H1 (cell line): ENCODE results near the gene IL1A. TPM values are rescaled to one million over a fixed set of nuclear protein-coding genes. Genes with fewer than 3 reads are reported as not detected.

Source experiments
- FOSL1 ChIP-seq: IDR thresholded peaks from 2 replicates; pipeline ENCODE4 v1.6.1; 2011; ENCODE audit warnings: mild to moderate bottlenecking, low read depth, low read length, moderate library complexity; ENCODE audit not compliant: insufficient read depth
- POLR2A ChIP-seq, 2 experiments: IDR thresholded peaks; 1 replicate in 1 of 2; 2 replicates in 1 of 2; pipeline ENCODE4 v1.6.1; 2011; ENCODE audit warnings: low read depth in 2 of 2, low read length in 2 of 2, mild to moderate bottlenecking in 2 of 2; ENCODE audit errors: control extremely low read depth in 1 of 2
- POLR2AphosphoS5 ChIP-seq: IDR thresholded peaks from 2 replicates; pipeline ENCODE4 v1.6.1; 2011; ENCODE audit warnings: low read depth, low read length
- RNF2 ChIP-seq: fragments of 200-900, 300-1000 bp; sonication (generic); IDR thresholded peaks from 2 replicates; pipeline ENCODE4 v1.7.1; 2016; ENCODE audit warnings: borderline replicate concordance, low read depth, mild to moderate bottlenecking, antibody characterized with exemption, low read length; ENCODE audit not compliant: poor library complexity, severe bottlenecking; ENCODE audit errors: missing control alignments
- SP2 ChIP-seq: IDR thresholded peaks from 2 replicates; pipeline ENCODE4 v1.6.1; 2012; ENCODE audit warnings: mild to moderate bottlenecking, low read length, inconsistent platforms
- SRF ChIP-seq: IDR thresholded peaks from 2 replicates; pipeline ENCODE4 v1.6.1; 2011; ENCODE audit warnings: mild to moderate bottlenecking, low read depth, low read length, moderate library complexity
- SUZ12 ChIP-seq: fragments of 200-600 bp; sonication (generic); IDR thresholded peaks from 2 replicates; pipeline ENCODE4 v1.6.1; 2012; ENCODE audit warnings: mild to moderate bottlenecking, inconsistent platforms, low read length, moderate library complexity, mixed read lengths
- TCF12 ChIP-seq: IDR thresholded peaks from 2 replicates; pipeline ENCODE4 v1.6.1; 2011; ENCODE audit warnings: low read depth, mild to moderate bottlenecking, low read length
- ZNF274 ChIP-seq: IDR thresholded peaks from 2 replicates; pipeline ENCODE4 v1.7.0; 2012; ENCODE audit warnings: low read length, borderline replicate concordance; ENCODE audit errors: extremely low read depth
- polyA plus RNA-seq, 7 experiments: library from polyadenylated mRNA; depleted of rRNA in 3 of 7; stranded (reverse) in 5 of 7; unstranded in 2 of 7; fragments of >200 nt in 5 of 7; fragments of 200-250 nt in 2 of 7; gene quantifications; 1 replicate in 5 of 7; 2 replicates in 1 of 7; 4 replicates in 1 of 7; pipeline versions ENCODE4 v1.2.1 to v1.2.3, GENCODE V29; 2011 to 2013; ENCODE audit warnings: missing spikeins in 2 of 7, mixed read lengths in 2 of 7
- total RNA-seq: library from RNA; stranded (reverse); fragmentation: NEBNext Ultra II Directional; extraction: Animal tissue kit (Norgen Biotek cat#: 25700); gene quantifications from 2 replicates; pipeline ENCODE4 v1.2.1, GENCODE V29; 2021
- TF ChIP-seq, protein P1 (sequence below): fragments of 300-600 bp; sonication (generic); IDR thresholded peaks from 2 replicates; pipeline ENCODE4 v1.7.1; 2012; ENCODE audit warnings: low read length, moderate library complexity, mild to moderate bottlenecking, inconsistent platforms; ENCODE audit not compliant: insufficient replicate concordance

The IL1A gene
- total and polyA plus RNA-seq, 2 of the 8 experiments (the other 6 are each of a cell fraction or from before 2014, with no cell fraction given): 0.32 to 0.74 TPM

DNA sequence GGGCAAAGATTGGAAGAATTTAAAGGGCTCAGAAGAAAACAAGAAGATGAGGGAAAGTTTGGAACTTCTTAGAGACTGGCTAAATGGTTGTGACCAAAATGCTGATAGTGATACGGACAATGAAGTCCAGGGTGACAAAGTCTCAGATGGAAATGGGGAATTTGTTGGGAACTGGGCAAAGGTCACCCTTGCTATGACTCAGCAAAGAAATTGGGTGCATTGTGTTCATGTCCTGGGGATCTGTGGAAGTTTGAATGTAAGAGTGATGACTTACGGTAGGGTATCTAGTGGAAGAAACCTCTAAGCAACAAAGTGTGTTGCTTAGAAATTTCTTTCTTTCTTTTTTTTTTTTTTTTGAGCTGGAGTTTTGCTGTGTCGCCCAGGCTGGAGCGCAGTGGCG is 6.0 kb upstream of the IL1A start (continued):
- TF ChIP-seq, protein P1, sequence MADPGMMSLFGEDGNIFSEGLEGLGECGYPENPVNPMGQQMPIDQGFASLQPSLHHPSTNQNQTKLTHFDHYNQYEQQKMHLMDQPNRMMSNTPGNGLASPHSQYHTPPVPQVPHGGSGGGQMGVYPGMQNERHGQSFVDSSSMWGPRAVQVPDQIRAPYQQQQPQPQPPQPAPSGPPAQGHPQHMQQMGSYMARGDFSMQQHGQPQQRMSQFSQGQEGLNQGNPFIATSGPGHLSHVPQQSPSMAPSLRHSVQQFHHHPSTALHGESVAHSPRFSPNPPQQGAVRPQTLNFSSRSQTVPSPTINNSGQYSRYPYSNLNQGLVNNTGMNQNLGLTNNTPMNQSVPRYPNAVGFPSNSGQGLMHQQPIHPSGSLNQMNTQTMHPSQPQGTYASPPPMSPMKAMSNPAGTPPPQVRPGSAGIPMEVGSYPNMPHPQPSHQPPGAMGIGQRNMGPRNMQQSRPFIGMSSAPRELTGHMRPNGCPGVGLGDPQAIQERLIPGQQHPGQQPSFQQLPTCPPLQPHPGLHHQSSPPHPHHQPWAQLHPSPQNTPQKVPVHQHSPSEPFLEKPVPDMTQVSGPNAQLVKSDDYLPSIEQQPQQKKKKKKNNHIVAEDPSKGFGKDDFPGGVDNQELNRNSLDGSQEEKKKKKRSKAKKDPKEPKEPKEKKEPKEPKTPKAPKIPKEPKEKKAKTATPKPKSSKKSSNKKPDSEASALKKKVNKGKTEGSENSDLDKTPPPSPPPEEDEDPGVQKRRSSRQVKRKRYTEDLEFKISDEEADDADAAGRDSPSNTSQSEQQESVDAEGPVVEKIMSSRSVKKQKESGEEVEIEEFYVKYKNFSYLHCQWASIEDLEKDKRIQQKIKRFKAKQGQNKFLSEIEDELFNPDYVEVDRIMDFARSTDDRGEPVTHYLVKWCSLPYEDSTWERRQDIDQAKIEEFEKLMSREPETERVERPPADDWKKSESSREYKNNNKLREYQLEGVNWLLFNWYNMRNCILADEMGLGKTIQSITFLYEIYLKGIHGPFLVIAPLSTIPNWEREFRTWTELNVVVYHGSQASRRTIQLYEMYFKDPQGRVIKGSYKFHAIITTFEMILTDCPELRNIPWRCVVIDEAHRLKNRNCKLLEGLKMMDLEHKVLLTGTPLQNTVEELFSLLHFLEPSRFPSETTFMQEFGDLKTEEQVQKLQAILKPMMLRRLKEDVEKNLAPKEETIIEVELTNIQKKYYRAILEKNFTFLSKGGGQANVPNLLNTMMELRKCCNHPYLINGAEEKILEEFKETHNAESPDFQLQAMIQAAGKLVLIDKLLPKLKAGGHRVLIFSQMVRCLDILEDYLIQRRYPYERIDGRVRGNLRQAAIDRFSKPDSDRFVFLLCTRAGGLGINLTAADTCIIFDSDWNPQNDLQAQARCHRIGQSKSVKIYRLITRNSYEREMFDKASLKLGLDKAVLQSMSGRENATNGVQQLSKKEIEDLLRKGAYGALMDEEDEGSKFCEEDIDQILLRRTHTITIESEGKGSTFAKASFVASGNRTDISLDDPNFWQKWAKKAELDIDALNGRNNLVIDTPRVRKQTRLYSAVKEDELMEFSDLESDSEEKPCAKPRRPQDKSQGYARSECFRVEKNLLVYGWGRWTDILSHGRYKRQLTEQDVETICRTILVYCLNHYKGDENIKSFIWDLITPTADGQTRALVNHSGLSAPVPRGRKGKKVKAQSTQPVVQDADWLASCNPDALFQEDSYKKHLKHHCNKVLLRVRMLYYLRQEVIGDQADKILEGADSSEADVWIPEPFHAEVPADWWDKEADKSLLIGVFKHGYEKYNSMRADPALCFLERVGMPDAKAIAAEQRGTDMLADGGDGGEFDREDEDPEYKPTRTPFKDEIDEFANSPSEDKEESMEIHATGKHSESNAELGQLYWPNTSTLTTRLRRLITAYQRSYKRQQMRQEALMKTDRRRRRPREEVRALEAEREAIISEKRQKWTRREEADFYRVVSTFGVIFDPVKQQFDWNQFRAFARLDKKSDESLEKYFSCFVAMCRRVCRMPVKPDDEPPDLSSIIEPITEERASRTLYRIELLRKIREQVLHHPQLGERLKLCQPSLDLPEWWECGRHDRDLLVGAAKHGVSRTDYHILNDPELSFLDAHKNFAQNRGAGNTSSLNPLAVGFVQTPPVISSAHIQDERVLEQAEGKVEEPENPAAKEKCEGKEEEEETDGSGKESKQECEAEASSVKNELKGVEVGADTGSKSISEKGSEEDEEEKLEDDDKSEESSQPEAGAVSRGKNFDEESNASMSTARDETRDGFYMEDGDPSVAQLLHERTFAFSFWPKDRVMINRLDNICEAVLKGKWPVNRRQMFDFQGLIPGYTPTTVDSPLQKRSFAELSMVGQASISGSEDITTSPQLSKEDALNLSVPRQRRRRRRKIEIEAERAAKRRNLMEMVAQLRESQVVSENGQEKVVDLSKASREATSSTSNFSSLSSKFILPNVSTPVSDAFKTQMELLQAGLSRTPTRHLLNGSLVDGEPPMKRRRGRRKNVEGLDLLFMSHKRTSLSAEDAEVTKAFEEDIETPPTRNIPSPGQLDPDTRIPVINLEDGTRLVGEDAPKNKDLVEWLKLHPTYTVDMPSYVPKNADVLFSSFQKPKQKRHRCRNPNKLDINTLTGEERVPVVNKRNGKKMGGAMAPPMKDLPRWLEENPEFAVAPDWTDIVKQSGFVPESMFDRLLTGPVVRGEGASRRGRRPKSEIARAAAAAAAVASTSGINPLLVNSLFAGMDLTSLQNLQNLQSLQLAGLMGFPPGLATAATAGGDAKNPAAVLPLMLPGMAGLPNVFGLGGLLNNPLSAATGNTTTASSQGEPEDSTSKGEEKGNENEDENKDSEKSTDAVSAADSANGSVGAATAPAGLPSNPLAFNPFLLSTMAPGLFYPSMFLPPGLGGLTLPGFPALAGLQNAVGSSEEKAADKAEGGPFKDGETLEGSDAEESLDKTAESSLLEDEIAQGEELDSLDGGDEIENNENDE: no peak
- TF ChIP-seq SUZ12: no peak
- TF ChIP-seq POLR2A (IDR thresholded peaks at IDR 0.05; ENCODE audit: control extremely low read depth in 1 of 2, low read depth in 2 of 2, low read length in 2 of 2): no peak
- TF ChIP-seq FOSL1: no peak
- no peak for TF ChIP-seq SP2
- TF ChIP-seq POLR2AphosphoS5: no peak
- no peak for TF ChIP-seq TCF12
- no peak for TF ChIP-seq ZNF274
- TF ChIP-seq RNF2: no peak
- no peak for TF ChIP-seq SRF
- TF ChIP-seq, all 59 proteins: peak for 0
